Testis (tissue), 3 donors: ENCODE data around the gene DDX19B. TPM values are rescaled to one million over a fixed set of nuclear protein-coding genes. Genes with fewer than 3 reads are reported as not detected.
A peak's percentile ranks its signal among the peaks of the same experiment; 100 is the strongest.

Experiments
- DNase-seq: peaks from one replicate; pipeline ENCODE4 v3.0.0-alpha.2; 2019
- H3K27ac ChIP-seq, 2 donors: fragments of 200-600 bp; sonication (generic); one replicate each; pipeline ENCODE4 v1.5.1; 2019
- H3K27me3 ChIP-seq: fragments of 200-600 bp; sonication (generic); one replicate; pipeline ENCODE4 v1.5.1; 2019
- H3K36me3 ChIP-seq: fragments of 200-600 bp; sonication (generic); one replicate; pipeline ENCODE4 v1.5.1; 2017; ENCODE audit warnings: low read depth; ENCODE audit errors: missing control alignments
- H3K4me1 ChIP-seq: fragments of 200-600 bp; sonication (generic); one replicate; pipeline ENCODE4 v1.5.1; 2019
- H3K4me3 ChIP-seq, 2 donors: fragments of 200-600 bp; sonication (generic); one replicate each; pipeline ENCODE4 v1.5.1; 2017 to 2019
- H3K9me3 ChIP-seq: fragments of 200-600 bp; sonication (generic); one replicate; pipeline ENCODE4 v1.5.1; 2017
- POLR2A ChIP-seq: fragments of 450-650 bp; IDR thresholded peaks from one replicate; pipeline ENCODE4 v1.6.1; 2017; ENCODE audit warnings: antibody characterized with exemption, mild to moderate bottlenecking, moderate library complexity
- WGBS, 2 donors: methylation state at CpG; one replicate each; pipeline ENCODE4 v1.1.5; 2018; 5-methylcytosine and 5-hydroxymethylcytosine counted together
- intact Hi-C: fragments of 100-400 bp; cut with DNase I; formaldehyde crosslinking; loops from one replicate; pipeline ENCODE4 v1.15.1; 2023; ENCODE audit warnings: low total_unique reads
- polyA plus RNA-seq: library from polyadenylated mRNA; stranded (reverse); fragments of 350-450 nt; fragmentation: Illumina TruSeq; extraction: RNeasy Lipid Tissue Mini Kit (QIAGEN cat#74804); gene quantifications from one replicate; pipeline ENCODE4 v1.2.3, GENCODE V29; 2014; ENCODE audit warnings: low read depth, low replicate concordance; ENCODE audit not compliant: insufficient read depth
- total RNA-seq, 2 donors: library from RNA; depleted of rRNA; stranded (reverse); fragments of >200 nt; gene quantifications; one replicate each; pipeline ENCODE4 v1.2.3, GENCODE V29; 2016
- TF ChIP-seq, protein P1 (sequence below), 3 experiments: fragments of 450-650 bp in 2 of 3; fragments of 200-600 bp in 1 of 3; sonication (generic) in 1 of 3; IDR thresholded peaks; one replicate each; pipeline ENCODE4 v1.5.1; 2016 to 2019; ENCODE audit warnings: antibody characterized with exemption in 3 of 3, mild to moderate bottlenecking in 2 of 3, moderate library complexity in 1 of 3

Gene DDX19B
- total and polyA plus RNA-seq, 3 donors from 2014 or later = 59.5 to 123 (median 80.2) TPM

DNA sequence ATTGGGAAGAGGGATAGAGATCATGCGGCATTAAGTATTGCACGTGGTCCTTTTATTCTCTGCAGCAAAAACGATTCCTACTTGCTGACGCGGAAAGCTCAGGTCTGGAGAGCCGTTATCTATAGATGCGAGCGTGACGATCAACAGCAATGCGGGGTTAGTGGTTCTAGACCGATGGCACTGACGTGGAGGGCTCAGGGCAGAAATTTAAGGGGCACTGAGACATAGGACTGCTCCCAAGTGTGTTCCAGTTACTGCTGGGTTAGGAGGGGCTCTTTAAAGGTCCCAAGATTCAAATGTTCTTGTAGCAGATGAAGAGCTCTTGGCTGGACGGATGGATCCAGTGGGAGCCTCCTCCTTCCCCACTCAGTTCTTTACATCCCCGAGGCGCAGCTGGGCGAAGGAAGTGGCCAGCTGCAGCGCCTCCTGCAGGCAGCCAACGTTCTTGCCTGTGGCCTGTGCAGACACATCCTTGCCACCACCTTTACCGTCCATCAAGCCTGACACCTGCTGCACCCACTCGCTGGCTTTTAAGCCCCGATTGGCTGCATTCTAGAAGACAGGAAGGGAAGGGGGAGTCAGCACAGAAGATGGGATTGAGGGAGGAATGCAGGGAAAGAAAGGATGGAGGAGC, 46.5 kb upstream of the DDX19B start:
- TF ChIP-seq, protein P1, sequence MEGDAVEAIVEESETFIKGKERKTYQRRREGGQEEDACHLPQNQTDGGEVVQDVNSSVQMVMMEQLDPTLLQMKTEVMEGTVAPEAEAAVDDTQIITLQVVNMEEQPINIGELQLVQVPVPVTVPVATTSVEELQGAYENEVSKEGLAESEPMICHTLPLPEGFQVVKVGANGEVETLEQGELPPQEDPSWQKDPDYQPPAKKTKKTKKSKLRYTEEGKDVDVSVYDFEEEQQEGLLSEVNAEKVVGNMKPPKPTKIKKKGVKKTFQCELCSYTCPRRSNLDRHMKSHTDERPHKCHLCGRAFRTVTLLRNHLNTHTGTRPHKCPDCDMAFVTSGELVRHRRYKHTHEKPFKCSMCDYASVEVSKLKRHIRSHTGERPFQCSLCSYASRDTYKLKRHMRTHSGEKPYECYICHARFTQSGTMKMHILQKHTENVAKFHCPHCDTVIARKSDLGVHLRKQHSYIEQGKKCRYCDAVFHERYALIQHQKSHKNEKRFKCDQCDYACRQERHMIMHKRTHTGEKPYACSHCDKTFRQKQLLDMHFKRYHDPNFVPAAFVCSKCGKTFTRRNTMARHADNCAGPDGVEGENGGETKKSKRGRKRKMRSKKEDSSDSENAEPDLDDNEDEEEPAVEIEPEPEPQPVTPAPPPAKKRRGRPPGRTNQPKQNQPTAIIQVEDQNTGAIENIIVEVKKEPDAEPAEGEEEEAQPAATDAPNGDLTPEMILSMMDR (IDR thresholded peaks at IDR 0.05) = peak in 2 of 3 experiments; percentile 16 to 33
- no peak for TF ChIP-seq POLR2A
- Histone ChIP-seq H3K9me3 (no peaks in the 10 kb centered on the region), H3K4me3 (peak overlapping the region in 1 of 2 donors; percentile 74), H3K27me3 (no peaks in the 10 kb centered on the region), H3K36me3 (no peaks in the 10 kb centered on the region), H3K4me1 (peaks cover 19% of the 10 kb centered on the region), H3K27ac (no peak overlapping the region)
- peak; percentile 52 for DNase-seq
- 56 to 60% methylated on average over 21 of the region's 21 CpGs for WGBS, 2 donors
- intact Hi-C loops = no loop called here

DNA sequence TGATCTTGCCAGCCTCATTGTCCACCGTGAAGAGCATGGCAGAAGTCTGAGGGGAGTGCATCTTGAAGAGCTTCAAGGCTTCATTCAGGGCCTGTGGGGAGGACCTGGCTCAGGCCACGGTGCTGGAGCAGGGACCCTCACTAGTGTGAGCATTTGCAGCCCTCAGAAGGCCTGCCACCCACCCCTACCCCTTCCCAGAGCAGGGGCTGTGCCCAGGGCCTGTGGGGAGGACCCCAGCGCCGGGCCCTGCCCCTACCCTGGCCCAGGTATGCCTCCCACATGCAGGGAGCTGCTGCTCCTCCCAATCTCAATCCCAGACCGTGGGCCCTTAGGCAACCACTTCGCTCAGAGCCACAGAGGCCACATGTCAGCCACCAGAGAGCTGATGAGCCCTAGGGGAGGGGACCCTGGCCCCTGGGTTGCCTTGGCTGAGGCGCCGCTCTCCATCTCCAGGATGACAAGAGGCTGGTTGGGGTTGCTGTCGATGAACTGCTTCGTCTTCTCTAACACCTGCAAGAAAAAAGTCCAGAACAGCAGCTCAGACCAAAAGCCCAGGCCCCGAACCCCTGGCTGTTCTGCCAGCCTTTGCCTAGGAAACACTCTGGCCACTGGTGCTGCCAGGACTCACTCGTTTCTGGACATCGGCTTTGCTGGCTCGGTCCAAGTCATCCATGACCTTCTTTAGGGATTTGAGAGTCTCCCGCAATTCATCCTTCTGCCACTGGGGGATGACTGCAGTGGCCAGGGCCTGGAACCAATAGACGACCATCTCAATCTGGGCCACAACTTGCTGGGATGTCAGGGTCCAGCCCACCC, 45.5 kb upstream of the DDX19B start:
- H3K4me1 ChIP-seq = peaks cover 19% of the 10 kb centered on the region
- TF ChIP-seq, protein P1 (IDR thresholded peaks at IDR 0.05) = peak; percentile 14 to 57 (median 42)
- TF ChIP-seq POLR2A = no peak
- H3K9me3 ChIP-seq = no peaks in the 10 kb centered on the region
- WGBS, 2 donors = 59 to 77% methylated on average over 9 to 16 of the region's 16 CpGs
- H3K27ac ChIP-seq = no peak overlapping the region
- no peaks in the 10 kb centered on the region for H3K27me3 ChIP-seq
- no peaks in the 10 kb centered on the region for H3K36me3 ChIP-seq
- intact Hi-C loops = no loop called here
- H3K4me3 ChIP-seq = no peak overlapping the region
- peak; percentile 41 for DNase-seq

DNA sequence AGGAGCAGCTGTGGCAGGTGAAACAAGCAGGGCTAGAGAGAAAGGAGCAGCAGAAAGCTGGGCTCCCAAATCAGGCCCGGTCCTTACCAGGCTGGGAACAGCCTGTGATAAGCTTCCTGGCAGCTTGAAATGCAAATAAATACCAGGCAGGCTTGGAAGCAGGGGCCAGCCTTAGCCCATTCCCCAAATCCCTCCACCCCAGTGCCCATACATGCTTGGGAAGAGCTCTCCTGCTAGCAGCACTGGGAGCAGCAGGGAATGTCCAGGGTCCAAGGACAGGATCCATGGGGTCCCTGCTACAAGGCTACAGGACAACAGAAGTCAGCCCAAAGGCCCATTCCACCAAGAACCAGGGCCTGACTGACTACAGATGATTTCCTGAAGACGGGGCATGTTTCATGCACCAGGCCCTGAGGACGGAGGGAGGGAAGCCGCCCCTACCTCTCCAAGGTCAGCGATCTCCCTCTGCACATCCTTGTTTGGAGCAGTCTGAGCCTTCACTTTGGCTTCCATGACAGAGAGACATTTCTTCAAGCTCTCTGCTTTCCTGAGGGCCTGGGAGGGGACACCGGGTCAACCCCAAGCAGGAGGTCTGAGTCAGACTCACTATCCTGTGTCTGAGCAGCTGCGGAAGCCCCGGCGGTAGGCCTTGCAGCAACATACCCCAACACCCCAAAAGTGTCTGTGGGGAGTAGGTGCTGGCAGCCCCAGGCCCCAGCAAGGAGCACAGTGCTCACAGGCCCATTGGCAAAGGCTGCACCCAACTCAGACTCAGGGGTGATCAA, 44.6 kb upstream of the DDX19B start:
- 86 to 89% methylated on average over 7 to 8 of the region's 9 CpGs for WGBS, 2 donors
- no peak for TF ChIP-seq POLR2A
- TF ChIP-seq, protein P1 (IDR thresholded peaks at IDR 0.05) = no peak
- Histone ChIP-seq H3K36me3 (no peaks in the 10 kb centered on the region), H3K4me3 (no peak overlapping the region), H3K27me3 (no peaks in the 10 kb centered on the region), H3K9me3 (no peaks in the 10 kb centered on the region), H3K27ac (no peak overlapping the region), H3K4me1 (peaks cover 18% of the 10 kb centered on the region)
- intact Hi-C loops = no loop called here
- DNase-seq = no peak

DNA sequence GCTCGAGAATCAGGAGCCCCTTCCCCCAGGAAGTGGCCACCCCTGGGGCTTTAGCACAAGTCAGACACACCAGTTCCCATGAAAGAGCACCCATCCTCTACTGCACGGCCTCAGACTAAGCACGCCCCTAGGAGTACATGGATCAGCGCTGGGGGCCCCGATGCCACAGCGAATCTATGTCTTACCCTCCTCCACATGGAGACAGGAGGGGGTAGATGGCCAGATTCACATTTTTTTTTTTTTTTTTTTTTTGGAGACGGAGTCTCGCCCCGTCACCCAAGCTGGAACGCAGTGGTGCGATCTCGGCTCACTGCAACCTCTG, 44.1 kb upstream of the DDX19B start:
- Histone ChIP-seq H3K36me3 (no peaks in the 10 kb centered on the region), H3K4me1 (peaks cover 12% of the 10 kb centered on the region), H3K27me3 (no peaks in the 10 kb centered on the region), H3K9me3 (no peaks in the 10 kb centered on the region), H3K27ac (no peak overlapping the region), H3K4me3 (no peak overlapping the region)
- intact Hi-C loops = no loop called here
- no peak for DNase-seq
- TF ChIP-seq, protein P1 (IDR thresholded peaks at IDR 0.05) = no peak
- no peak for TF ChIP-seq POLR2A
- WGBS, 2 donors = 94 to 97% methylated on average over 9 to 12 of the region's 12 CpGs
